CD4-positive, alpha-beta T cell treated with Interferon alpha-2 for 1 hour (primary cell): ENCODE data around the gene LRBA.

Source experiments
- DNase-seq, 2 donors: peaks; one replicate each; pipeline ENCODE4 v3.0.0-alpha.2; 2020 to 2022

The LRBA gene

DNA sequence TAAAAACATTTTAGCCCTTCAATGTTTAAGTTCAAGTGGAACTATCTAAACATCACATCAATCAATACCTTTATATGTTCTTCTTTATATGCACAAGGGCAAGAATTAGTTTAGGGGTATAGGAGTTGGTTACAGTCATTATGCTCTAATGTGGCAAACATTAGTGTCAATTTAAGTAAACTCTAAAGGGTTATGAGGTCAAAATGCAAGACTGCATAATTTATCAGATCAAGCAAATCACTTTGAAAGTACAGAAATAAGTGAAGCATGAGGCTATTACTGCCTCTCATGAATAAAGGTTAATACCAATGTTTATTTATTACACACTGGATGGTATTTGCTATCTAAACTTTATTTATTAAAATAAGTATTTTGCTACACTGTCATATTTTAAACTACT lies 373.5 kb downstream of the LRBA start:
- no peak for DNase-seq

DNA sequence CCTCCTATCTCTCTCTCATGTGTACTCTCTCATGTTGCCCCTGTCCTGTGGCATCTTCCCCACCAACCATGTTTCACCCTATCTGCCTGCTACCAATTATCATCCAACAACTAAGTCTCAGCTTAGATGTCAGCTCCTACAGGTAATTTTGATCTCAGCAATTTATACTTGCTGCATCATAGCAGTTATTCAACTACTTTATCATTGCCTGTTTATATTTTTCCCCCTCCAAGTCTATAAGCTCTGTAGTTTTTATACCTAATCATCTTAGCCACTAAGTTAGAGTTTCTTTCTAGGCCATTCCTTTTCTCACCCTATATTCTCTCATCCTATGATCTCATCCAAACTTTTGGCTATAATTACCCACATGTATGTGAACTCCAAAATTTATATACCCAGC lies 382.4 kb downstream of the LRBA start:
- no peak for DNase-seq

DNA sequence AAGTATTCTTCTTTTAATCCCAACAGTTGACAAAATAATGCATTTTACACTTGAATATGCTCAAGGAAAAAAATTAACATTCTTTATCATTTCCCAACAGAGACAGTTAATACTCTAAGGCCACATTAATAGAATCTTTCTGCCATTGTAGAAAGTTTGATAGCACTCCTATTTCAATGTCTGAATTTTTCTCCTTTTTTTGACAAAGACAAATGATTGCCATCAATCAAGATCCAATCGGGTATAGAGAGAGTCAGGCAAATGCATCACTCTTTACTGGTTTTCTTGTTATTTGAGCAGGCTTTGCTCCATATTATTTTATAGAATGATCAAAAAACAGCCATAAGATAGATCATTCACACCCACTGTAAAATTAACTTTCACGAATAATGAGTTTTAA lies 387.0 kb downstream of the LRBA start:
- no peak for DNase-seq

DNA sequence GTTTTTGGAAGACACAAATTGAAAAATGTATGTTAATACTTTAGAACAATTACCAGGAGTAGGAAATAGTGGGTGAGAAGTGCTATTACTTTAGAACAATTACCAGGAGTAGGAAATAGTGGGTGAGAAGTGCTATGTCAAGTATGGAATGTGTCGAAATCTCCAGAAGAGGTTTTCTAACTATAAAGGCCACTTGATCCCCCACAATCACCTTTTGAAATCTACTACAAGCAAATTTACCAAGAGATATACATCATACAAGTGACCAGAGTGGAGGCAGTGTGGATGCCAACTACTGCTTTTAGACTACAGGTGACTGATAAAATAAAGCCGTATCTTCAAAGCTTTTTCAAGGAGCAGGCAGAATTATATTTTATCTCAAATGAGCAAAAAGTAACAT lies 390.1 kb downstream of the LRBA start:
- no peak for DNase-seq

DNA sequence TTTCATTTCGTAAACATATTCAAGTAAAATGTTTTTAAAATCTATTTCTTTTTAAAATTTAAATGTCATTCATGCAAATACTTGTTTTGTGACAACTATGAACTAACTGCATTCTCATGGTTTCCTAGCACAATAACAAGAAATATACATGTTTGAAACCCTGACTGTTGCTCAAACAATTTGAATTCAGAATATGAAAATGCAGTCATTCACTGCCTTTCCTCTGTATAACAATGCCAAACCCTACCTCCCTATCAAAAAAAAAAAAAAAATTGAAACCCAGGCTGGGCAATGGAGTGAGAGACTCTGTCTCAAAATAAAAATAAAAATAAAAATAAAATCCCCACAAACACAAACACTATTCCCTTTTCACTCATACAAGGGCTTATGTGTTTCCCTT lies 391.0 kb downstream of the LRBA start:
- DNase-seq, result no peak

DNA sequence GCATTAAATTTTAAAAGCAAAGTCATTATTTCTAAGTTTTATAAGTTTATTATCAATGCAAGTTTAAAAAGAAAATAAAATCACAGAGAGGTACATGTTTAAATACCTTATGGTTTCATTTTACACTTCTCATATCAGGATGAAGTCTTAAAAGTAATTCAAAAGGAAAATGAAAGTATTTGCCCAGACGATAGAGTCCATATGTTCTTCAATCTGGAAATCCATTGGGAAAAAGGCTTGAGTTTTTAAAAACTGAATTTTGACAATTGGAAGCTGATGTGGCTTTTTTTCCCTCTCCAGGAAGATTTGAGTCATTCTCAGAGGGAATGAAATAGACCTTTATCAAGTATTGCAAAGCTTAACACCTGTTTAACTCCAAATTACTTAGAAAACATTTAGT lies 396.0 kb downstream of the LRBA start:
- no peak for DNase-seq

DNA sequence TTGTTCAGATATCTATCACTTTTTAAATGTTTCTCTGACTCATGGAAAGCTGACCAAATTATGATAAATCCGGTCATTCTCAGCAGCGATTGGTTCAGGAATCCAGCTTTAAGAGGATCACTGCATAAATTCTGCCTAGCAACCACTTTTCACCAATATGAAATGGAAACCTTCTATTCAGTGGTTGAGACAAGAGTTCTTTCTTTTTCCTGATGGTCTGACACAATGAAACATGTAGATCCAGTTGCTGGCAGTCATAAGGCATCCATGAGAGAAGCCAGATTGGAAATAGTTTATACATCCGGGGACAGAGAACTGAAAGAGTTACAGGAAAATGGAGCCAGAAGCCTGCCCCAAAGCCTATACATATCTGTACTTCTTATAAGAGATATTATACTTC lies 406.0 kb downstream of the LRBA start:
- no peak for DNase-seq

GRCh38 chr4:150600812-150601445 lies 414.2 kb downstream of the LRBA start:
- DNase-seq, result no peak

- no peak for DNase-seq
Measured at GRCh38 chr4:150599547-150599946, 415.5 kb downstream of the LRBA start.

DNA sequence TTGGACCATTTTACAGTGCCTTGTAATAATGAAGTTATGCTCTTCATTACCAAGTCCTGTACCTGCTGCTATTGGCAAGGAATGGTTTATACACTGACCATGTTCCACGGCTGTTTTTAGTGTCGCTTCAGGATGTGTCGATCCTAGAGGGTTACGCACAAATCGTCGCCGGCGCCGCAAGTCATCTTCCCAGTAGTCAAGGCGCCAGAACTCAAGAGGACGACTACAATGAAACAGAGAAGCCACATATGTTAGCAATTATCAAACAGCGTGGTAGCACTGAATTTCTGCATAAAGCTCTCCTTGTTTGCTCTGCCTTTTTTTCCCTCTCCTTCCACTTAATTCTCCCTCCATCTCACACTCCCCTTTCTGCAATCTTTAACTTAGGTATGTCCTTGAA lies 416.2 kb downstream of the LRBA start:
- no peak for DNase-seq

GRCh38 chr4:150593996-150594395 lies 421.1 kb downstream of the LRBA start:
- no peak for DNase-seq

DNA sequence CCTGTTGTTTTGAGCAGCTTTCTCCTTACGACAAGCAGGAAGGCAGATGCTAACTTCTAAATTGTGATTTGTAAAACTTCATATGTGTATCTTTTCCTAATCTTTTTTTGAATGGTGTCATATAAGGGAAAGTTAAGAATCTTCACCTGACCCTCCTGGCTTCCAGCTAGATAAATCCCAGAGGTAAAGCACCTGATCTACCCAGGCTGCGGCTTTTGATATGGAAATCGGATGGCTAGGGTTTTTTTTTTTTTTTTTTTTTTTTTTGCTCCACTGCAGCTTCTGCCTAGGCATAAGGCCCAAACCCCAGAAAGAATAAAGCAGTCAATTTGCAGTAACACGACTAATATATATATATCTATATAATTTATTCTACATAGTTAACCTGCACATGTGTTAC lies 423.2 kb downstream of the LRBA start:
- no peak for DNase-seq

- no peak for DNase-seq
Measured at GRCh38 chr4:150591406-150591805, 423.7 kb downstream of the LRBA start.

DNA sequence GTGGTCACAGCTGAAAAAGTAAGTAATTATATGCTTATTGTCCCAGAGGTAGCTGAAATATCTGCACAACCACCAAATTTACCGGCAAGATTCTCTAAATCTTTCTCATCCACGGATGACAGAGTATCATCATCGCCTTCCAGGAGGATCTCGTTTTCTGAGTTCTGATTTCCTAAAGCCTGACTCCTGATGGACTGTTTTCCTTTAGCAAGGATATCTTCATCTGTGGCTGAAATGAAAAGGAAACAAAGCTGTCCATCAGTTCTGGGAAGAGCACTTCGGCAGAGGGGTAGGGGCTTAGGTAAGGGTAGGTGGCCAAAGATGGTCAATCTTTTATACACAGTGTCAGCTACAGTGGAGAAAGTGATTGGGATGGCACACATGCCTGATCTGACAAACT lies 424.5 kb downstream of the LRBA start:
- DNase-seq, result no peak

GRCh38 chr4:150589157-150589556 lies 425.9 kb downstream of the LRBA start:
- no peak for DNase-seq

DNA sequence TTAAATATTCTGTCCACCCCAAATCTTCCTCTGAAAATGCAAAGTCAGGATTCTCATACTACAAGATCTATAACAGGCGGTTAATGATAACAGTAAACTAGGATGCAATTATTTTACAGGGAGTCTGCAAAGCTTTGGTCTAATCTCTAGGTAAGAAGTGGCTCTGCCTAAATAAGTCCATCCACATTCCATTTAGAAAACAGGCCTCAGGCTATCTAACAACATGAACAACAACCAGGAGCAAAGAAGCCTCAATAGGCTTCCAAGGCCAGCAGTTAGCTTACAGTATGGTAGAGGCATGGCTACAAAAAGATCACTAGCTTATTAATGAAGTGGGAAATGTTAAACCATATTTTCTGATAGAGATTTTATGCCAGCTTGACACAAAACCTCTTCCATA lies 426.8 kb downstream of the LRBA start:
- no peak for DNase-seq

DNA sequence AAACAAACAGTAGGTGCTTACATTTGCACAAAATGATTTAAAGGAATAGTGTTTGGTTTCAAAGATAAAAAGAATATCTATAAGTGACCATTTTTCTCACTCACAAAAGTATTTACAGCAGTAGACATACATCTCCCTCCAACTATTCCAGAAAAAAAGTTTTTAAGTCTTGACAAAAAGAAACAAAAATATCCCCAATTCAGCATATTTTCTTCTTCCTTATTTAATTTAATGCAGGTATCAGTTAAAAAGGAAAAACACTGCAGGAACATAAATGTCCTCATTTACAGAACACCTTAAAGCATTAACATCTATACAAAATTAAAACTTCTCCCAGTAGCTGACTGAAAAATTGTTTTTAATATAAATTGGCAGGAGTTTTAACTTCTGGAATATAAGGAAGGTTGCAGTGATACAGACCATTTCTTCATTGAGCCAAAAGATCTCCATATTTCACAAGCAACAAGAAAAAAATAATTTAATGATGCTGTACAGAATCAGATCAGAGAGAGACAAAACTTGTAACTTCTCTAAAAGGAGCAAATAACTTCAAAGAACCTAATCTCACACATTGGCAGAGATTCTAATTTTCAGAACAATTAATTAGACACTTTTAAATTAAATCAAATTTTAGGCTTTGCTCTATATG lies 428.8 kb downstream of the LRBA start:
- DNase-seq, result no peak

GRCh38 chr4:150585611-150586010 lies 429.5 kb downstream of the LRBA start:
- no peak for DNase-seq

GRCh38 chr4:150584111-150584915 lies 430.8 kb downstream of the LRBA start:
- DNase-seq, result no peak

GRCh38 chr4:150583287-150584110 lies 431.6 kb downstream of the LRBA start:
- no peak for DNase-seq

DNA sequence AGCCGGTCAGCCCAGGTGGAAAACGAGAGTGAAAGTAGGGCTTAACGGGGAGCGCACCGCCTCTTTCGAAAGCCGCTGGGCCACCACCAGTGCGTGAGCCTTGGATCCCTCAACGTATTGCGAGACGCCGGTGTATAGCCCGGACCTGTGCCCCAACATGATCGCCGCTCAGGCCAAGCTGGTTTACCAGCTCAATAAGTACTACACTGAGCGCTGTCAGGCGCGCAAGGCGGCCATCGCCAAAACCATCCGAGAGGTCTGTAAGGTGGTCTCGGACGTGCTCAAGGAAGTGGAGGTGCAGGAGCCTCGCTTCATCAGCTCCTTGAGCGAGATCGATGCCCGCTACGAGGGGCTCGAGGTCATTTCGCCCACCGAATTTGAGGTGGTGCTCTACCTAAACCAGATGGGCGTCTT lies 432.2 kb downstream of the LRBA start:
- no peak for DNase-seq

- DNase-seq, result no peak
Measured at GRCh38 chr4:150582146-150582872, 432.8 kb downstream of the LRBA start, which contains the start of gene MAB21L2. Gene MAB21L2 (plus strand): TSS chr4:150582151. CDS start chr4:150583030, 879 bp downstream.
